Chondrocyte (in vitro differentiated cells): ENCODE data around the gene HOXC12. TPM values are rescaled to one million over a fixed set of nuclear protein-coding genes. Genes with fewer than 3 reads are reported as not detected.

Experiments
- DNase-seq: peaks from one replicate; pipeline ENCODE4 v3.0.0; 2021; ENCODE audit warnings: mixed read lengths, low spot score
- H3K27ac Mint-ChIP-seq: one replicate; pipeline ENCODE4 v1.8.0; 2021; ENCODE audit warnings: mild to moderate bottlenecking, moderate library complexity, mixed read lengths; ENCODE audit not compliant: unreplicated experiment
- H3K27me3 Mint-ChIP-seq: 2 replicates; pipeline ENCODE4 v1.8.0; 2021; ENCODE audit warnings: low read depth, mixed read lengths
- H3K36me3 Mint-ChIP-seq: 2 replicates; pipeline ENCODE4 v1.8.0; 2021; ENCODE audit warnings: low read depth, mixed read lengths
- H3K4me1 Mint-ChIP-seq: 2 replicates; pipeline ENCODE4 v1.8.0; 2021; ENCODE audit warnings: low read depth, mild to moderate bottlenecking, mixed read lengths
- H3K4me3 Mint-ChIP-seq: one replicate; pipeline ENCODE4 v1.8.0; 2021; ENCODE audit warnings: mild to moderate bottlenecking, moderate library complexity, mixed read lengths; ENCODE audit not compliant: unreplicated experiment
- H3K9me3 Mint-ChIP-seq: 2 replicates; pipeline ENCODE4 v1.8.0; 2021; ENCODE audit warnings: low read depth, mixed read lengths
- CTCF ChIP-seq: fragments of 200-600 bp; sonication (generic); IDR thresholded peaks from 2 replicates; pipeline ENCODE4 v1.5.0; 2021; ENCODE audit warnings: antibody characterized with exemption, mild to moderate bottlenecking, moderate library complexity
- total RNA-seq: library from RNA; stranded (reverse); gene quantifications from 3 replicates; pipeline ENCODE4 v1.2.1, GENCODE V29; 2021

Gene HOXC12
- total RNA-seq, 1 donor from 2014 or later = not detected

DNA sequence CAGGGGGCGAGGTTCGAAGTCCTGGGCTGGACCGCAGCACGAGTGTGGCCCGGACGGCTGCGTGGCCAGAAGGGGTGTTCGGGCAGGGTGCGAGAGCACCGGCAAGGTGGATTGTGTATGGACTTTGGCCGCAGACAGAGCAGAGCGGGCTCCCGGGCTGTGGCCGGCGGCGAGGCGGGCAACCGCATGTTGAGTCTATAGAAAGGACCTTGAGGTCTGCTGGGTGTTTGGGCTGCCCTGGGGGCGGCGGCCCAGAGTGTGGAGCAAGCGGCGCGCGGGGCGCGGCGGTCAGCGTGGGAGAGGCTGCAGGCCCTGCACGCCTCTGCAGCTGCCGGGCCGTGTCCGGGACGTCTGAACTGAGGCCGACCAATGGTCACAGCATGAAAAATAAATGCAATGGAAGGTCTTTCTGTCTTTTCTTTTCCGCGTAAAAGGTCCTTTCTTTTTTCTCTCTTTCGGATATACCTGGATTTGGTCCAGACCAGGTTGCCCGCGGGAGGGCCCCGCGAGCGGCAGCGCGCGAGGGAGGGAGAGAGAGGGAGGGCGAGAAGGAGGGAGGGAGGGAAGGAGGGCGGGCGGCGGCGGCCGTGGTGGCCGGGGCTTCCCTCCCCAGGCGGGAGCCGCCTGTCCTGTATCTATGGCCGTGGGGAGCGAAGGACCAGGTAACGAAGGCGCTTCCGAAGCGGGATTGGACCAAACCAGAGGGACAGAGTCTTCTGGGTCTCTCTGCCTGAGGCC, 39.7 kb downstream of the HOXC12 start:
- Mint-ChIP-seq H3K27ac (no peak overlapping the region), H3K27me3 (peaks cover 91% of the 10 kb centered on the region), H3K4me3 (peak overlapping the region; percentile 69), H3K4me1 (peaks cover 20% of the 10 kb centered on the region), H3K9me3 (no peaks in the 10 kb centered on the region), H3K36me3 (peaks cover 5% of the 10 kb centered on the region)
- DNase-seq = no peak
- TF ChIP-seq CTCF = no peak

DNA sequence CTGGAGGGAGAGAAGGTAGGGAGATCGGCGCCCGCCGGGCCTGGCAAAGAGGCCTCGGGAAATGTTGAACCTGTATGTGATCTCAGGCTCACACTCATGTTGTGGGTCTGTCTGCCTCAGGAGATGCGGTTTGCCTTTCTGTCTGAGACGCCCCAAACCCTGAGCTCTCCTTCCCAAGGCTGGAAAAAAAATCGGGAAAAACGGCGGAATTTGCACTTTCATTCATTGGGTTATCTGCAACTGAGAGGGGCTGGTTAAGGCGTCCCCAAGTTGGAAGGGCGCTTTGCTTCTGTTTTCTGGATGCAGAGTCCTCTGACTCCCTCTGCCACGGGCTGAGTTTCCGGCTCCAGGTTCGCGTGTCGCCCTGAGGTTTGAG, 40.3 kb downstream of the HOXC12 start:
- H3K4me3 Mint-ChIP-seq = peak overlapping the region; percentile 69
- DNase-seq = no peak
- peaks cover 21% of the 10 kb centered on the region for H3K4me1 Mint-ChIP-seq
- no peak overlapping the region for H3K27ac Mint-ChIP-seq
- H3K9me3 Mint-ChIP-seq = no peaks in the 10 kb centered on the region
- no peak for TF ChIP-seq CTCF
- peaks cover 88% of the 10 kb centered on the region for H3K27me3 Mint-ChIP-seq
- peaks cover 5% of the 10 kb centered on the region for H3K36me3 Mint-ChIP-seq

DNA sequence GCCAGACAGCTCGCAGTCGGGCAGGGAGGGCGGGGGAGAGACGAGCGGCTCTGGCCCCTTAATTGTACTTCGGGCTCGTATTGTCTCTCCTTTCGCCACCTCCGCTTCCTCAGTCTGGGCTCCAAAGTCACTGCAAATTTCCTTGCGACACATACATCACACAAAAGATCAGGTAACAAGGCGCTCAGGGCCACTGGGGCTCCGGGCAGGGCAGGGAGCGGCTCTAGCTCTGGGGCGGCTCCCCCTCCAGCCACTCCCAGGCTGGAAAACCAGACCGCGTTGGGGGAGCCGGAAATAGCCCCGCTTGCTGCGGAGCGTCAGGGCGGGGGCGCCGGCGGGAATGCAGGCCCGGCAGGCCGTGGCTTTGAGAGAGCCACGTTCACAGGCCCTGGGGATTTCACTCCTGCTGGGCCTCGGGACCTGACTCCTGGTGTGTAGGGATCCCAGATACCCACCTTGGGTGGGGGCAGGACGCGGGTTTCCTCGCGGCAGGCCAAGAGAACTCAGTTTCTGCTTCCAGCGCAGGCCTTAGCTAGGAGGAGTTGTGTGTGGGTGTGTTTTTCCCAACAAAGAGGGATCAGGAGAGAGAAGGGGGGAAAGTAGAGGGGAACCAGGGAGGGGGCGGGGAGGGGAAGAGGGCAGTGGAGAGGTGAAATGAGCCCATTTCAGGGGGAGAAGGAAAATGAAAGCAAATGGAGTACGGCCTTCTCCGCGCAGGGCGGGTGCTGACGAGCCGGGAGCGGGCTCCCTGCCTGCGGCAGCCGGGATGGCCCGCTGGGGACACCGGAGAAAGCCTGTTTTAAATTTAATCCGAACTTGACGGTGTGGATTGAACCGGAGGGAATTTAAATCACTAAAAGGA, 40.9 kb downstream of the HOXC12 start:
- H3K4me1 Mint-ChIP-seq = peaks cover 23% of the 10 kb centered on the region
- H3K27me3 Mint-ChIP-seq = peaks cover 86% of the 10 kb centered on the region
- H3K4me3 Mint-ChIP-seq = peak overlapping the region; percentile 69
- peaks cover 5% of the 10 kb centered on the region for H3K36me3 Mint-ChIP-seq
- no peak overlapping the region for H3K27ac Mint-ChIP-seq
- H3K9me3 Mint-ChIP-seq = no peaks in the 10 kb centered on the region
- no peak for TF ChIP-seq CTCF
- DNase-seq = no peak

- Mint-ChIP-seq H3K27ac (no peak overlapping the region), H3K27me3 (peaks cover 88% of the 10 kb centered on the region), H3K9me3 (no peaks in the 10 kb centered on the region), H3K4me1 (peaks cover 23% of the 10 kb centered on the region), H3K4me3 (peak overlapping the region; percentile 69), H3K36me3 (peaks cover 5% of the 10 kb centered on the region)
- no peak for TF ChIP-seq CTCF
- no peak for DNase-seq
These were observed 41.8 kb downstream of the HOXC12 start for GRCh38 chr12:53996240-53997203.
